ENCODE results near the gene RUBCN. TPM values are rescaled to one million over a fixed set of nuclear protein-coding genes. Genes with fewer than 3 reads are reported as not detected.
"Not testable (repeated sequence)": the region's sequence is repeated elsewhere in the genome, so short reads cannot be mapped to it uniquely, and the experiment has no call there.

RUBCN gene
- total and polyA plus RNA-seq, 2 experiments from 2014 or later: 10.5 to 18.4 TPM

- Histone ChIP-seq H3F3A (ENCODE audit: insufficient read depth) (peaks cover 12% of the 10 kb centered on the region; the same call in 1 of the 2 replicates), H3K9ac (no peak overlapping the region), H3K27ac (no peak overlapping the region), H2AFZ (no peak overlapping the region), H3K4me1 (ENCODE audit: insufficient read depth) (peaks cover 22% of the 10 kb centered on the region), H3K4me2 (ENCODE audit: unreplicated experiment) (no peak overlapping the region), H3K79me2 (ENCODE audit: insufficient read depth) (peaks cover 66% of the 10 kb centered on the region), H3K4me3 (no peak overlapping the region), H3K9me3 (ENCODE audit: low read depth) (no peaks in the 10 kb centered on the region), H3K27me3 (replicated peaks; ENCODE audit: insufficient read depth) (no peaks in the 10 kb centered on the region), H3K36me3 (ENCODE audit: low read depth) (no peaks in the 10 kb centered on the region; the same call in 1 of the 2 replicates), H4K20me1 (ENCODE audit: insufficient read depth) (no peaks in the 10 kb centered on the region), H3K9me2 (ENCODE audit: insufficient read depth) (no peaks in the 10 kb centered on the region)
- TF ChIP-seq EZH2 (IDR thresholded peaks at IDR 0.05; ENCODE audit: insufficient read depth, poor library complexity, severe bottlenecking) (no peak), EZH2phosphoT487 (IDR thresholded peaks at IDR 0.05; ENCODE audit: insufficient read depth, low read depth) (no peak)
- in situ Hi-C loops (cut with MboI): no loop called here
- DNase-seq: no peak
- WGBS, 2 experiments (ENCODE audit: low coverage in 1 of 2, low lambda C conversion rate in 2 of 2, missing lambda C conversion rate in 2 of 2): 87 to 90% methylated on average over 4 of the region's 4 CpGs
These were observed 3.7 kb downstream of the RUBCN start for GRCh38 chr3:197733042-197733441.

GRCh38 chr3:197731483-197731882 is 5.2 kb downstream of the RUBCN start:
- H3K36me3 ChIP-seq (ENCODE audit: low read depth); H2AFZ ChIP-seq; H3K4me2 ChIP-seq (ENCODE audit: unreplicated experiment); DNase-seq; in situ Hi-C loops (cut with MboI); H4K20me1 ChIP-seq (ENCODE audit: insufficient read depth); H3K4me3 ChIP-seq; H3K27me3 ChIP-seq (replicated peaks; ENCODE audit: insufficient read depth); H3F3A ChIP-seq (ENCODE audit: insufficient read depth); H3K9me3 ChIP-seq (ENCODE audit: low read depth); H3K27ac ChIP-seq; H3K9ac ChIP-seq; H3K9me2 ChIP-seq (ENCODE audit: insufficient read depth): not testable (repeated sequence)
- WGBS, 2 experiments (ENCODE audit: low coverage in 1 of 2, low lambda C conversion rate in 2 of 2, missing lambda C conversion rate in 2 of 2): 95 to 100% methylated on average over 4 to 26 of the region's 27 CpGs
- peaks cover 81% of the 10 kb centered on the region for H3K79me2 ChIP-seq (ENCODE audit: insufficient read depth)
- peaks cover 22% of the 10 kb centered on the region for H3K4me1 ChIP-seq (ENCODE audit: insufficient read depth)

DNA sequence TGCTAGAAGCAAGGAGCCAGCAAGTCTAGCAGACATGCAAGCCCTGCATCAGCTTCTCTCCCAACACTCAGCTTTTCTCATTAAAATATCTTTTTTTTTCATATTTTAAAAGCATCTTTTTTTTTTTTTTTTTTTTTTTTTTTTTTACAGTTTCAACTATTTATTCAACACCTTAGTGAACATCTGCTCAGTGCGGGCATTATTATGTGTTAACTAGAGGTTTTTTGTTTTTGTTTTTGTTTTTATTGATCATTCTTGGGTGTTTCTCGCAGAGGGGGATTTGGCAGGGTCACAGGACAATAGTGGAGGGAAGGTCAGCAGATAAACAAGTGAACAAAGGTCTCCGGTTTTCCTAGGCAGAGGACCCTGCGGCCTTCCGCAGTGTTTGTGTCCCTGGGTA is 5.9 kb downstream of the RUBCN start:
- H3K27me3 ChIP-seq (replicated peaks; ENCODE audit: insufficient read depth); H2AFZ ChIP-seq; H3K36me3 ChIP-seq (ENCODE audit: low read depth); H3K9ac ChIP-seq; H3K27ac ChIP-seq; H3K9me3 ChIP-seq (ENCODE audit: low read depth); in situ Hi-C loops (cut with MboI); H3F3A ChIP-seq (ENCODE audit: insufficient read depth); H3K9me2 ChIP-seq (ENCODE audit: insufficient read depth); H3K4me3 ChIP-seq; H4K20me1 ChIP-seq (ENCODE audit: insufficient read depth); DNase-seq; H3K4me2 ChIP-seq (ENCODE audit: unreplicated experiment): not testable (repeated sequence)
- H3K79me2 ChIP-seq (ENCODE audit: insufficient read depth): peaks cover 82% of the 10 kb centered on the region
- peaks cover 21% of the 10 kb centered on the region for H3K4me1 ChIP-seq (ENCODE audit: insufficient read depth)
- WGBS, 2 experiments (ENCODE audit: low coverage in 1 of 2, low lambda C conversion rate in 2 of 2, missing lambda C conversion rate in 2 of 2): 85 to 89% methylated on average over 2 to 5 of the region's 5 CpGs

DNA sequence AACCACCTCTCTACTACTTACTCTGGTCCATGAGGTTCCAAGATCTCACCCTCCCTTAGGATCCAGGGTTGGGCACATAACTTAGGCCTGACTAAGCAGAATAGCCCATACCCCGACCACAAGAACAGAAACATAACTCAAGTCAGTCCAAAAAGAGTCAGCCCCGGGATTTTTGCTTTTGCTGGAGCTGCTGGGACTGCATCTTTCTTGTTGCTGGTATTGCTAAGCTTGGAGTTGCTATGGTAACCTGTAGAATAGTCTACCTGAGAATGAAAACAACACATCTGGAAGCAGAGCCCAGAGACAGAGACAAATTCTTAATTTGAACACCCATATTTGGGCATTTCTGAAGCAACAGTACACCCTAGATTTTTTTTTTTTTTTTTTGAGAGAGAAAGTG is 6.5 kb downstream of the RUBCN start:
- Histone ChIP-seq H3K9me3 (ENCODE audit: low read depth) (no peaks in the 10 kb centered on the region), H3K79me2 (ENCODE audit: insufficient read depth) (peaks cover 82% of the 10 kb centered on the region), H3K4me2 (ENCODE audit: unreplicated experiment) (peak overlapping the region; percentile 16), H3K4me1 (ENCODE audit: insufficient read depth) (peaks cover 15% of the 10 kb centered on the region), H3F3A (ENCODE audit: insufficient read depth) (0 out of 2 replicates have a peak, but pooled peaks cover 6% of the 10 kb centered on the region), H3K27me3 (replicated peaks; ENCODE audit: insufficient read depth) (no peaks in the 10 kb centered on the region), H3K9me2 (ENCODE audit: insufficient read depth) (no peaks in the 10 kb centered on the region), H4K20me1 (ENCODE audit: insufficient read depth) (no peaks in the 10 kb centered on the region), H3K27ac (peak overlapping the region; percentile 46), H3K9ac (peak overlapping the region; percentile 7; the same call in 1 of the 2 replicates), H2AFZ (peak overlapping the region; percentile 0; the same call in 1 of the 2 replicates), H3K36me3 (ENCODE audit: low read depth) (no peaks in the 10 kb centered on the region; the same call in 1 of the 2 replicates), H3K4me3 (no peak overlapping the region; the same call in 1 of the 2 replicates)
- DNase-seq: peak; percentile 74
- TF ChIP-seq EZH2phosphoT487 (IDR thresholded peaks at IDR 0.05; ENCODE audit: insufficient read depth, low read depth): no peak
- no peak for TF ChIP-seq EZH2 (IDR thresholded peaks at IDR 0.05; ENCODE audit: insufficient read depth, poor library complexity, severe bottlenecking)
- WGBS, 2 experiments (ENCODE audit: low coverage in 1 of 2, low lambda C conversion rate in 2 of 2, missing lambda C conversion rate in 2 of 2): 8 to 11% methylated on average over 2 of the region's 2 CpGs
- in situ Hi-C loops (cut with MboI): no loop called here

DNA sequence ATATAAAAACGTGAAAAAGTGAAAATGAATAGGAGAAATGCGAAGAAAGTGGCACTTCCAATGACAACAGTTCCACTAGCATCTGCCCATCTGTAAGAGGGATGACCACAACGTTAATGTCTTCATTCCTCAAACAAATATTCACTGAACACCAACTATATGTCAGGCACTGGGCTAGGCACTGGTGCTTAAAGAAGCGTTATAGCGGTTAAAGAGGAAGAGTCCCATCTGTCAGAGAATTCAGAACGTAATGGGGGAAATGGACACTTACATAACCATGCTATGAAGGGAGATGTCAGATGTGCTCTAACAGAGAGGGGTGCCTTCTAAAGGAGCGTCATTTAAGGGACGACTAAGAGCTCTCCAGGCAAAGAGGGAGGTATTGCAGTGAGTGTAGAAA is 8.2 kb downstream of the RUBCN start:
- Histone ChIP-seq H2AFZ (no peak overlapping the region), H3K9me3 (ENCODE audit: low read depth) (no peaks in the 10 kb centered on the region), H4K20me1 (ENCODE audit: insufficient read depth) (no peaks in the 10 kb centered on the region), H3K9ac (no peak overlapping the region), H3F3A (ENCODE audit: insufficient read depth) (0 out of 2 replicates have a peak, but pooled peaks cover 6% of the 10 kb centered on the region), H3K36me3 (ENCODE audit: low read depth) (no peaks in the 10 kb centered on the region; the same call in 1 of the 2 replicates), H3K4me2 (ENCODE audit: unreplicated experiment) (no peak overlapping the region), H3K4me1 (ENCODE audit: insufficient read depth) (peaks cover 11% of the 10 kb centered on the region; the same call in 1 of the 2 replicates), H3K27me3 (replicated peaks; ENCODE audit: insufficient read depth) (no peaks in the 10 kb centered on the region), H3K27ac (no peak overlapping the region), H3K79me2 (ENCODE audit: insufficient read depth) (peaks cover 82% of the 10 kb centered on the region), H3K4me3 (no peak overlapping the region), H3K9me2 (ENCODE audit: insufficient read depth) (no peaks in the 10 kb centered on the region)
- 81 to 82% methylated on average over 8 of the region's 8 CpGs for WGBS, 2 experiments (ENCODE audit: low coverage in 1 of 2, low lambda C conversion rate in 2 of 2, missing lambda C conversion rate in 2 of 2)
- TF ChIP-seq EZH2 (IDR thresholded peaks at IDR 0.05; ENCODE audit: insufficient read depth, poor library complexity, severe bottlenecking) (no peak), EZH2phosphoT487 (IDR thresholded peaks at IDR 0.05; ENCODE audit: insufficient read depth, low read depth) (no peak)
- no peak for DNase-seq
- in situ Hi-C loops (cut with MboI): no loop called here

GRCh38 chr3:197727878-197728277 is 8.8 kb downstream of the RUBCN start:
- DNase-seq; H3K27ac ChIP-seq; H3K4me2 ChIP-seq (ENCODE audit: unreplicated experiment); H3K27me3 ChIP-seq (replicated peaks; ENCODE audit: insufficient read depth); H3K9ac ChIP-seq; H3K9me3 ChIP-seq (ENCODE audit: low read depth); H3K9me2 ChIP-seq (ENCODE audit: insufficient read depth); H3F3A ChIP-seq (ENCODE audit: insufficient read depth); H3K4me3 ChIP-seq; H2AFZ ChIP-seq; H4K20me1 ChIP-seq (ENCODE audit: insufficient read depth); H3K36me3 ChIP-seq (ENCODE audit: low read depth); in situ Hi-C loops (cut with MboI): not testable (repeated sequence)
- 93 to 98% methylated on average over 3 of the region's 3 CpGs for WGBS, 2 experiments (ENCODE audit: low coverage in 1 of 2, low lambda C conversion rate in 2 of 2, missing lambda C conversion rate in 2 of 2)
- Histone ChIP-seq H3K79me2 (ENCODE audit: insufficient read depth) (peaks cover 80% of the 10 kb centered on the region), H3K4me1 (ENCODE audit: insufficient read depth) (peaks cover 11% of the 10 kb centered on the region; the same call in 1 of the 2 replicates)
